KMS-11 (cell line): ENCODE results near the gene FILIP1.

Source experiments
- H2AFZ ChIP-seq: fragments of 200-600 bp; sonication (generic); 2 replicates; pipeline ENCODE4 v1.6.1; 2016; ENCODE audit warnings: antibody characterized with exemption, mixed run types, low read depth
- H3K27ac ChIP-seq: fragments of 200-600 bp; sonication (generic); 2 replicates; pipeline ENCODE4 v1.6.1; 2016; ENCODE audit warnings: mild to moderate bottlenecking, mixed run types
- H3K27me3 ChIP-seq: fragments of 200-600 bp; sonication (generic); 2 replicates; pipeline ENCODE4 v1.6.1; 2017; ENCODE audit warnings: mild to moderate bottlenecking, low read depth, mixed run types, moderate library complexity; ENCODE audit not compliant: insufficient read depth
- H3K36me3 ChIP-seq: fragments of 200-600 bp; sonication (generic); 2 replicates; pipeline ENCODE4 v1.6.1; 2017; ENCODE audit warnings: mild to moderate bottlenecking, mixed run types; ENCODE audit not compliant: insufficient read depth
- H3K4me1 ChIP-seq: fragments of 200-600 bp; sonication (generic); 2 replicates; pipeline ENCODE4 v1.6.1; 2016; ENCODE audit warnings: mild to moderate bottlenecking, low read depth, mixed run types; ENCODE audit not compliant: poor library complexity, severe bottlenecking
- H3K4me2 ChIP-seq: fragments of 200-600 bp; sonication (generic); 2 replicates; pipeline ENCODE4 v1.7.0; 2016; ENCODE audit warnings: mild to moderate bottlenecking, mixed run types
- H3K4me3 ChIP-seq: fragments of 200-600 bp; sonication (generic); IDR thresholded peaks from 2 replicates; pipeline ENCODE4 v1.6.1; 2017; ENCODE audit warnings: low read depth, low read length, mixed read lengths; ENCODE audit not compliant: insufficient read depth
- H3K79me2 ChIP-seq: fragments of 200-600 bp; sonication (generic); 2 replicates; pipeline ENCODE4 v1.6.1; 2016; ENCODE audit warnings: low read depth, mixed run types; ENCODE audit not compliant: insufficient read depth
- H3K9ac ChIP-seq: fragments of 200-600 bp; sonication (generic); 2 replicates; pipeline ENCODE4 v1.6.1; 2016; ENCODE audit warnings: mild to moderate bottlenecking, mixed run types
- H4K20me1 ChIP-seq: fragments of 200-600 bp; sonication (generic); 2 replicates; pipeline ENCODE4 v1.6.1; 2016; ENCODE audit warnings: mild to moderate bottlenecking, mixed run types; ENCODE audit not compliant: insufficient read depth
- TF ChIP-seq, protein P1 (sequence below): fragments of 200-600 bp; sonication (generic); conservative IDR thresholded peaks from 2 replicates; pipeline ENCODE4 v1.6.1; 2017; ENCODE audit warnings: low read depth, mild to moderate bottlenecking, antibody characterized with exemption, low read length, moderate library complexity, mixed read lengths

Gene FILIP1

DNA sequence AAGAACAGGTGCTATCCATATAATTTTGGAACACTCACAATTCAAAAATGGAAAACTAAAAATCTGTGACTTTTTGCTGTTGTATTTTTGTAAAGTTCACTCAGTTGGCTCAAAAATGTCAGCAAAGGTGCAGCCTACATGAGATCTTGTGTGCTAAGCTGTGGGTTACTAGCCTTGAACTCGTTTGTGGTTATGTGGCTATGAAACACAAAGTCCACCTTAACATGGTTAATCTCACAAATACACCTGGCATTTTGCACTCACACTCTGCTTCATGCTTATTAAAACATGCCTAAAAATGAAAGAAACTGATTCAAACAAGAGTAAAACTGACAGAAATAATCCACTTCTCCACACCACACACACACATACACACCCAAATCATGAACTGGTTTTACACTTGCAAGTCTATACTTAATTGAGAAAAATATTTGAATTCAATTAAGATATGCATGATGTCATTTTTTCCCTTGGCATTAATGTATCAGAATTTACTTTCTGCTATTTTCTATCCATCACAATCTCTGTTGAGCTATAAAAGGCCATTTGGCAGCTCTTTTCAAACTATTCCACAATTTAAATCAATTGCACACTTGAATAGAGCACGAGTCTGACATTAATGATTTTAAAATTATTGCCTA lies 186.1 kb downstream of the FILIP1 start:
- H3K4me2 ChIP-seq, result no peak overlapping the region
- no peak overlapping the region for H3K27ac ChIP-seq
- H3K79me2 ChIP-seq, result no peaks in the 10 kb centered on the region
- no peaks in the 10 kb centered on the region for H3K36me3 ChIP-seq
- no peak overlapping the region for H3K4me3 ChIP-seq
- H4K20me1 ChIP-seq, result no peaks in the 10 kb centered on the region
- TF ChIP-seq, protein P1, sequence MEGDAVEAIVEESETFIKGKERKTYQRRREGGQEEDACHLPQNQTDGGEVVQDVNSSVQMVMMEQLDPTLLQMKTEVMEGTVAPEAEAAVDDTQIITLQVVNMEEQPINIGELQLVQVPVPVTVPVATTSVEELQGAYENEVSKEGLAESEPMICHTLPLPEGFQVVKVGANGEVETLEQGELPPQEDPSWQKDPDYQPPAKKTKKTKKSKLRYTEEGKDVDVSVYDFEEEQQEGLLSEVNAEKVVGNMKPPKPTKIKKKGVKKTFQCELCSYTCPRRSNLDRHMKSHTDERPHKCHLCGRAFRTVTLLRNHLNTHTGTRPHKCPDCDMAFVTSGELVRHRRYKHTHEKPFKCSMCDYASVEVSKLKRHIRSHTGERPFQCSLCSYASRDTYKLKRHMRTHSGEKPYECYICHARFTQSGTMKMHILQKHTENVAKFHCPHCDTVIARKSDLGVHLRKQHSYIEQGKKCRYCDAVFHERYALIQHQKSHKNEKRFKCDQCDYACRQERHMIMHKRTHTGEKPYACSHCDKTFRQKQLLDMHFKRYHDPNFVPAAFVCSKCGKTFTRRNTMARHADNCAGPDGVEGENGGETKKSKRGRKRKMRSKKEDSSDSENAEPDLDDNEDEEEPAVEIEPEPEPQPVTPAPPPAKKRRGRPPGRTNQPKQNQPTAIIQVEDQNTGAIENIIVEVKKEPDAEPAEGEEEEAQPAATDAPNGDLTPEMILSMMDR, result no peak
- no peak overlapping the region for H3K9ac ChIP-seq
- H3K27me3 ChIP-seq, result no peaks in the 10 kb centered on the region
- peaks cover 11% of the 10 kb centered on the region for H3K4me1 ChIP-seq
- H2AFZ ChIP-seq, result no peak overlapping the region

DNA sequence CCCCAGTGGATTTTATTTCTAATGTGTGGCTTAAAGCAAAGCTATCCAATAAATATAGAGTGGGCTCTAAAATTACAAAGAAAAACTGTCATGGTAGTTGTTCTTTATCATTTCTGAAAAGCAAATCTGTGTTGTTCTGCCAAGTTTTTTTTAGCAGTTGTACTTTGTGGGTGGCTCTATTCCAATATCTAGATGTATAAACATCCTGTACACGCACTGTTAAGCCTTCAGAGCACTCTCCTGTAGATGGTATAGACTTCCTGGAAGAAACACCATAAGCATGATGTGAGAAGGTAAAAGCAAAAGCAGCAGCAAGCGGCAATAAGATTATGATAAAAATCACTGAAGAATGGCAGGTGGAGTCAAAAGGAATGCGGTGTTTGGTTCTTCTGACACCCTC lies 187.5 kb downstream of the FILIP1 start:
- no peaks in the 10 kb centered on the region for H3K79me2 ChIP-seq
- no peak overlapping the region for H2AFZ ChIP-seq
- H3K27ac ChIP-seq, result no peak overlapping the region
- no peak overlapping the region for H3K9ac ChIP-seq
- TF ChIP-seq, protein P1, result no peak
- no peak overlapping the region for H3K4me3 ChIP-seq
- peaks cover 11% of the 10 kb centered on the region for H3K4me1 ChIP-seq
- H3K36me3 ChIP-seq, result no peaks in the 10 kb centered on the region
- no peak overlapping the region for H3K4me2 ChIP-seq
- no peaks in the 10 kb centered on the region for H4K20me1 ChIP-seq
- H3K27me3 ChIP-seq, result no peaks in the 10 kb centered on the region

DNA sequence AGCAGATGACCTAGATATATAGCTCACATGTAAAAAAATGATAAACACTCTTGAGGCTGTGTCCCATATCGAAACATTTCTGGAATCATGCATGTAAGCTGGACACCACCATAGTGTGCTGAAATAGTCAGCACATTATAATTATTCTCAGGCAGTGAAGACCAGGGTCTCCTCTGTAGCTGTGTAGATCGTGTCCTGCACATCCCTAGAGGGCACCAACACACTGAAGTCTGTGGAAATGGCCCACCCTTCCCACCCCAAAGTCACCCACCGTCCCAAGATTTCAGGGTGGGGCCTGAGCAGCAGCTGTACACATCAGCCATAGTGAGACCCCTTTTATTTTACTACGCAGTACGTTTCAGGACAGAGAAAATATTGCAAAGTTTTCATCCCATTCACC lies 188.0 kb downstream of the FILIP1 start:
- Histone ChIP-seq H3K9ac (no peak overlapping the region), H3K4me1 (peaks cover 11% of the 10 kb centered on the region), H3K36me3 (no peaks in the 10 kb centered on the region), H3K4me2 (no peak overlapping the region), H3K27me3 (no peaks in the 10 kb centered on the region), H2AFZ (no peak overlapping the region), H4K20me1 (no peaks in the 10 kb centered on the region), H3K79me2 (no peaks in the 10 kb centered on the region), H3K27ac (no peak overlapping the region), H3K4me3 (no peak overlapping the region)
- TF ChIP-seq, protein P1, result no peak

DNA sequence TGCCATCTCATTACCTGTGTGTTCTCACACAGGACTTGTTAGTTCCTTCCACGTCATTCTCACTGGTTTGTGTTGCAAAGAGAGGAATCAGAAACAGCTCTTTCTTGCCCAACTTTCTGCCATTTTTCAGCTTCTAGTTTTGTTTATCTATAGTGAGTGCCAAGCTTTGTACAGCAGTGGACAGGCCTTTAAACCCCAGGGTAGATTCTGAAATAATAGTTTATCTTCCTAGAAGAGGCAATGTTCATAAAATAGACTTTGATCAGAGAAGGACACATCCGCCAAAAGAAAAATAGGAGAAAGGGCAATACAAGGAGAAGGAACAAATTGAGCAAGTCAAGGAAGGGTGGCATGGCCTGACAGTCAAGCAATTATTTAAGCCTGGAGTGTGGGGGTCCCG lies 191.3 kb downstream of the FILIP1 start:
- no peaks in the 10 kb centered on the region for H3K36me3 ChIP-seq
- H3K9ac ChIP-seq, result no peak overlapping the region
- H3K27me3 ChIP-seq, result no peaks in the 10 kb centered on the region
- H3K4me3 ChIP-seq, result no peak overlapping the region
- no peaks in the 10 kb centered on the region for H3K79me2 ChIP-seq
- H3K27ac ChIP-seq, result no peak overlapping the region
- no peaks in the 10 kb centered on the region for H4K20me1 ChIP-seq
- no peak overlapping the region for H3K4me2 ChIP-seq
- H3K4me1 ChIP-seq, result peaks cover 1% of the 10 kb centered on the region
- TF ChIP-seq, protein P1, result no peak
- H2AFZ ChIP-seq, result no peak overlapping the region
